ENCODE measurements around the gene CRNKL1.

Gene CRNKL1

GRCh38 chr20:20060234-20060998, 8.2 kb upstream of the CRNKL1 start:
- DNase-seq, result no peak

GRCh38 chr20:20051767-20052073, 546 bp downstream of the CRNKL1 start:
- DNase-seq, result no peak

DNA sequence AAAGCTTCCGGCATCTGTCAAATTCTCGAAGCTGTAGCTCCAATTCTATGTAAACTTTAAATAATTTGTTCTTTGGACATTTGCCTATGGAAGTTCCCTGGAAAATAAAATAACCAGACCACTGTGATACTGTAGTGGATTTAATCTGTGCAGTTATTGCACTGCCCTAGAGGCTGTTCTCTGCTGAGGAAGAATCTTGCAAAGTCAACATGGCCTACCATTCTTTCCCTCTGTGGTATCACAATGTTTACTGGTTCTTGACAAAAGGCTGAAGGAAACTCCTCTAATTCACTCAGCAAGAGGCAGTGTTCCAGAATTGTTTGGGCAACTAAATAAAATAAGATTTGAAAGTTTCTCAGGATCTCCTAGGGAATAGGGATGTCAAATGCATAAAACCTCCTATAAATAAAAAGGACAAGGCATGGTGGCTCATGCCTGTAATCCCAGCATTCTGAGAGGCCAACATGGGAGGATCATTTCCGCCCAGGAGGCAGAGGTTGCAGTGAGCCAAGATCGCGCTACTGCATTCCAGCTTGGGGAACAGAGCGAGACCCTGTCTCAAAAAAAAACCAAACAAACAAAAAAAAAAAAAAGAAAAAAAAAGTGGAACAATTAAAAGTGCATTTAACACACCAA, 12.4 kb downstream of the CRNKL1 start:
- DNase-seq, result no peak

- DNase-seq, result no peak
Measured at GRCh38 chr20:20038586-20038985, 13.7 kb downstream of the CRNKL1 start.

- peak; percentile 50 for DNase-seq
Measured at GRCh38 chr20:20037960-20038359, 14.3 kb downstream of the CRNKL1 start.

DNA sequence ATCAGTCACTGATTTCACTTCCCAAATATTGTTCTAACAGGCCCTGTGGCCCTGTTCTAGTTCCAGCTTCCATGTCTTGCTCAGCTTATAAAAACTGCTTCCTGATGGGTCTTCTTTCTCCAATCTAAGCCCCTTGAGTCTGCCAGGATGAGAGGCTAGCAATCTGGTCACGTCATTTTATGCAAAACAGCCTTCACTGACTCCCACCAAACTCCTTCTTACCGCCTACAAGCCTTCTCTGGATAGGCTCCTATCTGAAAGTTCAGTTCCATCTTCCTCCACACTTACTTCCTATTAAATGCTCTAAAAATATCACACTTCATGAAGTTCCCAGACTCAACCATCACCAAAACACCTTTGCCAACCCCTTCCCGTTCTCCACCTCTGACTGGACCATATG, 15.5 kb downstream of the CRNKL1 start:
- no peak for DNase-seq

GRCh38 chr20:20034486-20034885, 17.8 kb downstream of the CRNKL1 start:
- no peak for DNase-seq

DNA sequence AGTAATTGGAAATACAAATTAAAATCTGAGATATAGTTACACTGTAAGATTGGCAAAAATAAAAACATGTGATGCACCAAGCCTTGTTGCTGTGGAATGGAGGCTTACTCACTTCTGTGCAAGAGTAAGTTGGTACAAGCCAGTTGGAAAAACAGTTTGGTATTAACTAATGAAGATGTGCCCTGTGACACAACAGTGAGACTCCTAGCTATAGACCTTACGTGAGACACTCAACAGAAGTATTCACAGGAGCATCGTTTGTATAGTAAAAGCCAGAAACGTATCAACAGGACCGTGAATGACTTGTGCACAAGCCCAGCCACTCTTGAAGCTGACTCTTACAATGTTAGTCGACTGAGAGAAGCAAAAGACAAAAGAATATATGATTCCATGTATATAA, 20.5 kb downstream of the CRNKL1 start:
- DNase-seq, result no peak

- DNase-seq, result no peak
Measured at GRCh38 chr20:20027284-20027683, 25.0 kb downstream of the CRNKL1 start.

DNA sequence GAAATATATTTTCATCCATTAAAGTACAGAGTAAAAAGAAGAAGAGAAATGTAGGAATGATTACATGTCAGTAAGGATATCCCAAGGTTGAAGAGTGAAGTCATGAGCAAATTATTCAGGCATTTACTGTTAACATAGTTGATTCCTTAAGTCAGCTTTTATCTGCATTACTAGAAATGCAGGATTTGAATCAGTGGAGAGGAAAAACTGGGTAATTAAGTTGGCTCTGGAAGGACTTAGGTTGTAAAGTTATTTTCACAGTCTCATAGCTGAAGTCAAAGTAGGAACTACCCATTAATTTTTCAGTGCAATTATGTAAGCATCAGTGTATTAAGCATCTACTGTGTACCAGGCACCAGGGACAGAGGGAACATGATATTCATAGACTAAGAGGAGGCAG, 27.3 kb downstream of the CRNKL1 start:
- peak; percentile 49 for DNase-seq

- no peak for DNase-seq
Measured at GRCh38 chr20:20023395-20023794, 28.9 kb downstream of the CRNKL1 start.

- no peak for DNase-seq
Measured at GRCh38 chr20:20022498-20022897, 29.8 kb downstream of the CRNKL1 start.

DNA sequence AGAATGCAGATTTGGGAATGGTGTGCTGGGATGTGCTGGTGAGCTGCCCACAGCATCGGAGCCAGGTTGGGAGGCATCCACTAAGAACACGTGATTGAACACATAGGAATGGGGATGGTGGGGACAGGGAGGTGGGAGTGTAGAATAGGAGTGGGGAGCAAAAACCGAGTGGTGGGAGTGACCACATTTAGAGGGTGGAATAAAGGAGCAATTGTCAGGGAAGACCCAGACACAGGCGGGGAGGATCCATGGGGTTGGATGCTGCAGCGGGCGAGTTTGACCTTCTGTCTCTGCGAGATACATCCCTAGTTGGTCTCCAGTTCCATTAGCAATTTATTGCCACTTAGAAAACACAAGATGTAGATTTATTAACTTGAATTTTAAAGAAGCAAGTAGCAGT, 30.4 kb downstream of the CRNKL1 start:
- no peak for DNase-seq

- no peak for DNase-seq
Measured at GRCh38 chr20:20020908-20021307, 31.4 kb downstream of the CRNKL1 start.

GRCh38 chr20:20019123-20019522, 33.1 kb downstream of the CRNKL1 start:
- no peak for DNase-seq

DNA sequence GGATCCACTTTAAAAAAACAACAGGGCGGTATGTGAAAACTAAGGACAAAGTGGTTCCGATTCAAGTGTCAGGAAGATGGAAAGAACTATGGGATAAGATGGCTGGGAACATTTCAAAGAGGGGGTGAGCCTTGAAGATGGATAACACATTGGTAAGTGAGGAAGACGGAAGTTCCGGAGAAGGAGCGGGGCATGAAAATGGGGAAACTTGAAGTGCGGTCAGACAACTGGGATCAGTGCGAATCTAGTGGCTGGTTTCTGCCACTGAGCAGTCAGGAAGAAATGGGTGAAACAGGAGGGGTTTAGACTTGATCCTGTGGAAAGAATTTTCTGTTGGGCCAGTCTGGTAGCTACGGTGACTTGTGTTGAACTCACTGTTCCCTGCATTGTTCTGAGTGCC, 33.9 kb downstream of the CRNKL1 start:
- no peak for DNase-seq

GRCh38 chr20:20017844-20018185, 34.5 kb downstream of the CRNKL1 start:
- no peak for DNase-seq

GRCh38 chr20:20017001-20017843, 35.0 kb downstream of the CRNKL1 start, which contains the start of gene NAA20:
NAA20 (plus strand) TSS chr20:20017362; CDS start chr20:20017397, 35 bp downstream.
- peak; percentile 91 for DNase-seq

- DNase-seq, result no peak
Measured at GRCh38 chr20:20014659-20015058, 37.6 kb downstream of the CRNKL1 start.

DNA sequence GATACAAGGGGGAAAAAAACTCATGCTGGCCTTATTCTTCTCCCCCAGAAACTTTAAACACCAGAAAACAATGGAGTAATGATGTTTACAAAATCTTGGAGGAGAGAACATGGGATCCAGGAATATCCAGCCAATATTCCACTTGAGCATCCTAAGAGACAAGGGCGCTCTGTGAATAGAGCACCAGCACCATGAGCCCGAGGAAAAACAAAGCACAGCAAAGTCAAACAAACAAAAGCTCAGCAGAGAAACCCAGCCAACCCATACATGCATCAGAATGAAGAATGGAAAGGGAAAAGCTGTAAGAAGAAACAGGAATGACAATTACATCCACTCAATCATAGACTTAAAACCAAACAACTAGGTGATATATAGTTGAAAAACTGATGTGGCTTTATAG, 39.7 kb downstream of the CRNKL1 start:
- no peak for DNase-seq

GRCh38 chr20:20010639-20011500, 41.4 kb downstream of the CRNKL1 start:
- peak; percentile 46 for DNase-seq

DNA sequence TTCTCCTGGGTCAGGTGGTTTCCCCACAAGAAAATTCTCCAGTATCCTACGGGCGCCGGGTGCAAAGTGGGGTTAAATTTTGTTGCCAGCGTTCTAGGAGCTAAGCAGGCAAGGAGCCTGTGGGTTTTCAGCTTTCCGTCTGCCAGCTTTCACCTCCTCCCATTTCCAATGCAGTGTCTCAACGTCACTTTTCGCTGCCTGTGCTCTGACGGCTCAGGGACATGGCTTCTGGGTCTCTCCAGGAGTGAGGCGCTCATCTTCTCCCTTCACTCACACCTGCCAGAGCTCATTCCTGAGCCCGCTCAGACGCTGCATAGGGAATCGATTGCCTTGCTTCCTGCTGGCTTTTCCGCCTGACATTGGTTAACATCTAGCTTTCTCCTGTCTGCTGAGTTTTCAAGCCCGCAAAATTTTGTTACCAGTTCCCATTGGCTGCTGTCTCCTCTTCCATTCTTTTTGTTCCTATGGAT, 42.4 kb downstream of the CRNKL1 start:
- DNase-seq, result no peak

- DNase-seq, result no peak
Measured at GRCh38 chr20:20005342-20005741, 46.9 kb downstream of the CRNKL1 start.

Measured in fibroblast of skin of back (primary cell).